GM21786 (cell line): Measurements from ENCODE around the gene FAM168A.
"Not testable (repeated sequence)": the region's sequence is repeated elsewhere in the genome, so short reads cannot be mapped to it uniquely, and the experiment has no call there.

Experiments used
- ATAC-seq: cut with Tn5 transposase; IDR thresholded peaks from one replicate; pipeline ENCODE4 v1.9.1; 2021; ENCODE audit not compliant: unreplicated experiment

The FAM168A gene

DNA sequence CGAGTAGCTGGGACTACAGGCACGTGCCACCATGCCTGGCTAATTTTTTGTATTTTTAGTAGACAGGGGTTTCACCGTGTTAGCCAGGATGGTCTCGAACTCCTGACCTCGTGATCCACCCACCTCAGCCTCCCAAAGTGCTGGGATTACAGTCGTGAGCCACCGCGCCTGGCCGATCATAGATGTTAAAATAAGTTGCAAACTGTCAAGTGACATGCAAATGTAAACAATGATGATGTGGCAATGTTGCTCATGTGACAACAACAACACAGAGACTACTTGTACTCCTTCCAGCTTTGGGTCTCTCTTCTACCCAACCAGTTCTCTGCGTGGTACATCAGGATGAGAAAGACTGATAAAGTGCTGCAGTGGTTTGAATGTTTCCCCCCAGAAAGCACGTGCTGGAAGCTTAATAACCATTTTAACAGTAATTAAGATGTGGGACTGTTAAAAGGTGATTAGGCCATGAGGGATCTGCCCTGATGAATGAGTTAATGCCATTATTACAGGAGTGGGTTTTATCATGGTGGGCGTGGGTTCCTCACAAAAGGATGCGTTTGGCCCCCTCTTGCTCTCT is 127.8 kb downstream of the FAM168A start:
- ATAC-seq = not testable (repeated sequence)

DNA sequence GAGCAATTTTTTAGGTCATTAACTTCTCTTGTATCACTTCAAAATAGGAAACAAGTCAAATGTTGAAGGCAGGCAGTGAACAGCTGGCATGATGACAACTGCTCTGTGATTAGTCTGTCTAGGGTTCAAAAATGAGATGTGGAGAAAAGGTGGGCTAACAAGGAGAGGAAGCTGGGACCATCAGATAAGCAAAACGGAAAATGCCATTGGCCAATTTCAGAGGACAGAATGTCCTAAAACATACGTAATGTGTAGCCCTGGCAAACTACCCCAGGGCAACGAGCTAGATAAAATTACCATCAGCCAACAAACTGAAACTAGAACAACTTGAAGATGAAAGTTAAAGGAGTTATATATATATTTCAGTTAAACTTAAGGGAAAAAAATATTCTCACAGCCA is 128.5 kb downstream of the FAM168A start:
- no peak for ATAC-seq

DNA sequence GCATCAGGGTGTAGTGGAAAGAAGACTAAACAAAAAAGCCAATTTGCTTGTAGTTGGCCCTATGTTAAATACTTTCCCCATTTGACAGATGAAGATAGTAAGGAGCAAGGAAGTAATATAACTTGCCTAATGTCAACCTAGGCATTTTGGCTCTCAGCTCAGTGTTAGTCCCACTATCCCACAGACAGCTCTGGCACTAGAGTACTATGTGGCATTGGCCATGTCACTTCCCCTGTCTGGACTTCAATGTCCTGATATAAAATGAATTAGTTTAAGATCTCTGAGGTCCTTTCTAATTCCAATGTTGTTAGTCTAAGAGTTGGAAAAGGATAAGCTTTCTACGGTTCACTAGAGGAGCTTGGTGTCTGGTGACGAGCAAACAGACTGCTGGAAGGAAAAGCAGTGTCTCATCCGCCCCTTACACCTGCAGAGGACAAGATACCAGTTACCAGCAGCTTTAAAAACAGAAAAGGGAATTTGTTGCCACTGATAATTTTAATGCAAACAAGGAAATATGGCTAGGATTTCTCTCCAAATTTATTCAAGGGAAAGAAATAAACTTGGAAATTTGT is 129.2 kb downstream of the FAM168A start:
- no peak for ATAC-seq

DNA sequence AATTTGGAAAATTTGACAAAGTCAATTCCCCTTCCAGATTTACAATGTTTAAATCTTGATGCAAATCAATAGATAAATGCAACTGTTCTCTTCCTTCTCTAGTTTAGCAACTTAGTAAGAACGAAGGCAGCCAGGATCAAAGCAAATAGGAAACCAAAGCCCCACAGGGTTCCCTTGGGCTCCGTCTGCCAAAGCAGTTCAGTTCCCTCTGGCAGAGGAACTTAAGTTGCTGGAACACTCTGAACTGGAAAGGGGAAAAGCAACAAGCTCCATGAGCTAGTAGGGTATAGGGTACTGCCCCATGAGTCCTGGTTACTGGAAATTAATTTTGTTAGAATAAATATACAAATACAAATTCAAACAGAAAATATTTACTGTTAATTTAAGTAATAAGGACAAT is 130.4 kb downstream of the FAM168A start:
- ATAC-seq = no peak

DNA sequence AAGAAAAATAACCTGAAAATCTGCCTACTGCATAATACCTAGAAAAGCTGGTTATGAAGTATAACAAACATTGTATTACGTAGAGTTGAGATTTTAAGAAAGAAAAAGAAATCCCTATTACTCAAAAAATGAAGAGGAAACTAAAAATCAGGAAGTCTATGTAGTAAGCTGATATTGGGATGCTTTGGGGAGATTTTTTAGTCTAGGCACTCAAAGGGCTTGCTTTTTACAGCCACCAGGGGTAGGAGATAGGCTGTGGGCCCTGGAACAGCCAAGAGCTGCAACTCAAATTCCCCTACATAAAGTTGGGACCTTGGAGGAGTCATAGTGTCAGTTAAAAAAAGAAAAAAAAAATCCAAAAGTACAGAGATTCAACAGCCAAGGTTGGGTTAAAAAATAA is 131.3 kb downstream of the FAM168A start:
- ATAC-seq = no peak

DNA sequence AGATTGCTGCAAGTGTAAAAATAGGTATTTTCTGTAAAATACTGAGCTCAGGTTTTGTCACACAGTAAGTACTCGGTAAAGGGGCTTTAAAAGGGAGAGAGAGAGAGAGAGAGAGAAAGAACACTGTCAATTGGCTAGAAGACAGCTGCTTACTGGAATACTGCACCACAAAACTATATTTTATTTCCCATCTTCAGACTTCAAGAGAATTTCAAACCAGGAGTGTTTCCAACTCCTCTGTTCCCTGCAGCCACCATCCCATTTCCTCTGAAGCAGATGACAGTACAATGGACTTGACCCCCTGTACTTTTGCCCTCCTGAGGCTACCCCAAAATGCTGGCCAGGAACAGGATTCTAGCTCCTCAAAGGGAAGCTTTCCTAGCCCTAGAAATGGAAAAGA is 132.0 kb downstream of the FAM168A start:
- ATAC-seq = no peak

DNA sequence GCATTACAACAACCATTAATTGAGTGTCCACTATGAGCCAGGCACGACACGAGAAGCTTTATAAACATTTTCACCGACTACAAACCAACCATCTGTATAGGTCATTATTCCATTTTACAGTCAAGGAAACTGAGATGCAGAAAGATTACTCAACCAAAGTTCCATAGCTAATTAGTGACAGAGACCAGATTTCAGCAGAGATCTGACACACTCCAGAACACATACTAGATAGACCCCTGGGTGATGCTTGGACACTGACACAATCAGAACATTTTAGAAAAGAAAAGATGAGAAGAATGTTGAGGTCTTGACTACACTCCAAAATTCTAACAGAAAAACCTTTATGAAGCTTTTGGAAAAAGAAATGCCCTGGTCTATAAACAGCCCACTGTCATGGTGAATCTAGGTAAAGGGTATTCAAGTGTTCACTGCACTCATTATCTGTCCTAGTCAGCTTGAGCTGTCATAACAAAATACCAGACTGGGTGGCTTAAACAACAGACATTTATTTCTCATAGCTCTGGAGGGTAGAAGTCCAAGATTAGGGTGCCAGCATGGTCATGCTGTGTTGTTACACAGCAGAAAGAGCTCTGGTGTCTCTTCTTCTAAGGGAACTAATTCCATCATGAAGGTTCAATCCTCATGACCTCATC is 132.8 kb downstream of the FAM168A start:
- ATAC-seq = no peak

DNA sequence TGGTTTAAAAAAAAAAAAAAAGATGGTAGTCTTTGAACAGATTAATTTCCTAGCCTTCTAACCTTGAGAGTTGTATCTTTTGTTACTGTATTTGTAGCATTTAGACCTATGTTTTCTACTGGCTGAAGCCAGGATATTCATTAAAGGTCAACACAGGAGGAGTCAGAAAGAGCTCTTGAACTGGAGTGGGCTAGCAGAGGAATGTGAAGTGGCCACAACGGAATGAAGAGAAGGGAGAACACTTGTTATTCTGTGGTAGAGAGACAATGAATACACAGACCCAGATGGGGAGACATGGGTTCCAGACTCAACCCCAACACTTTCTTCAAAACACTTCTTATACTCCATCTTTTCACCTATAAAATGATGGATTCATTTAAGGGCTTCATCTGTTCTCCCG is 133.6 kb downstream of the FAM168A start:
- no peak for ATAC-seq

DNA sequence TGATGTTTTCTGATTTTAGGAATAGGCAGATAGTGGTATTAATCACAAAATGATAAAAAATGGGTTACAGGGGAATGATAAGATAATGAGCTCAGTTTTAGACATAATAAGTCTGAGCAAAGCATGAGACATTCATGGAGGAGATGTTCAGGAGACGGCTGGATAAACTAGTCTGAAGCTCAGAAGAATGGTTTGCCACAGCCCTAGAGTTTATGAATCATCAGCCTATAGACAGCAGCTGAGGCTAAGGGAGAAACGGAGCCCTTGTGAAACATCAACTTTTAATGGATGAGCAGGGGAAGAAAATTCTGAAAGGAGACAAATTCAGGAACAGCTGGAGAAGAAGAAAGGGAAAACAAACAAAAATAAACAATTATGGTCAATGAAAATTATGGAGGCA is 134.6 kb downstream of the FAM168A start:
- ATAC-seq = no peak

DNA sequence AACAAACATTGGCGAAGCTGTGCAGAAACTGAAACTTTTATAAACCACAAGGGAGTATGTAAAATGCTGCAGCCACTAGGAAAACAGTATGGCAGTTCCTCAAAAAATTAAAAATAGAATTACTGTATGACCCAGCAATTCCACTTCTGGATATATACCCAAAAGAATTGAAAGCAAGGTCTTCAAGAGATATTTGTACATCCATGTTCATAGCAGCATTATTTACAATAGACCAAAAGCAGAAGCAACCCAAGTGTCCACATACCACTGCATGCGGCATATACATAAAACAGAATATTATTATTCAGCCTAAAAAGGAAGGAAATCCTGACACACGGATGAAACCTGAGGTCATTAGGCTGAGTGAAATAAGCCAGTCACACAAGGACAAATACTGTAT is 135.9 kb downstream of the FAM168A start:
- no peak for ATAC-seq

DNA sequence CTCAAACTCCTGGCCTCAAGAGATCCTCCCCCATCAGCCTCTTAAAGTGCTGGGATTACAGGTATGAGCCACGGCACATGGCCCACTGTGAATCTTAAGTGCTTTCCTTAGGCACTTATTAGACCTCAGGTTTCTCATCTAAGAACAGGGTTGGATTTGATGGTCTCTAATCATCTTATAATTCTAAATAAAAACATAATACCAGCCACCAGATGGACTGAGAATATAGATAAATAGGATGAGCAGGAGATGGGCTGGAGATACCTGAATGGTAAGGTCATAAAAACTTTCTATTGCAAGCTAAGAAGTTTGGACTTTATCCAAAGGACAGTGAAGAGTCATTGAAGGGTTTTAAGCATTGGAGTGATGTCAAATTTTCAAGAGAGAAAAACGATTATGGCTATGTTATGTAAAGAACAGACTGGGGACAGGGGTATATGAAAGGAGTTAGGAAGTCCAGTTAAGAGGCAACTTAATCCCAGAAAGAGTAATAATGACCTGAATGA is 136.5 kb downstream of the FAM168A start:
- ATAC-seq = no peak

DNA sequence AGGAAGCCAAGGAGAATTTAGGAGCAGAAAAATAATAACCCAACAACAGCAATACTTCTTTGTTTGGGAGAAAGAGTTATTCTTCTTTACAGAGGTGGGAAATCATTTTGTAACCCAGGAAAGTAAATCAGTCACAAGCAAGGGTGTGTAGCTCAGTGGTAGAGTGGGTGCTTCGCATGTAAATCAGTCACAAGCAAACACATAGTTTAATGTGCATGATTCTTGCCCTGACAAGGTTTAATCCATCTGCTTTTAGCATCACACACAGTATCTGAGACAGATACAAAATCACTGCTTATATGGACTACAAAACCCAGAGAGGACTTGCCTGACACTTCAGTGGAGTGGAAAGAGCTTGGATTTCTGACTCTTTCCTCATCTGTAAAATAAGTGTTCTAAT is 139.7 kb downstream of the FAM168A start:
- ATAC-seq = no peak

DNA sequence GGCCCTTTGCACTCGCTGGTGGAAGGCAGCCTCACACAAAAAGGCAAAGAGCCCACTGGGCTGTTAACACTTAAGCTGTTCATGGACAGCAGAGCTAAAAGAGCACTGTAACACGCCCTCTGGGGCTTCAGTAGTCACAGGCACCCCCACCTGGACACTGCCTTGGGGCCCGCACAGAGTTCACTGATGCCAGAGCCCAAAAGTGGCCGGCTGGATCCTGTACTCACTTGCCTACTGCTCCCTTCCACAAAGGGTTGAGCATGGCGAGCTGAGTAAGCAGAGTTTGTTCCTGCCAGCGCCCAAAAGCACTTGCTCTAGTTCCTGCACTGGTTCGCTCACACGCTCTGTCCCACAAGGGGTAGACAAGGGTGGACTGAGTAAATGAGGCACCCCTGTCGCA is 142.9 kb downstream of the FAM168A start:
- ATAC-seq = no peak

DNA sequence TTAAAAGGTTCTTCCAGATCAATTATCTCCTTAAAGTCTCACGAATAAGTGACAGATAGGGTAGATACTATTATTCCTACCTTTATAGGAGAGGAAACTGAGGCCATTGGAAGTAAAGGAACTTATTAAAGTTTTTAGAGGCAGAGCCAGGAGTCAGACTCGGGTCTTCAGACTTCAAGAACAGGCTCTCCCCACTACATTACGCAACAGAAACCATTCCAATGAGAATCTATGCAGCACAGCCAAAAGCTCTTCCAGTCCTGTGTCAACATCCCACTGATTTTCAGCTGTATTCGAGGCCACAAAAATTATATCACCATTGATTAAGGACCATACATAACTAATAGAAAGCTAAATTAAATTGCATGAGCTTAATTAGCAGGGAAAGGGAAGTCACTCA is 144.3 kb downstream of the FAM168A start:
- ATAC-seq = no peak

DNA sequence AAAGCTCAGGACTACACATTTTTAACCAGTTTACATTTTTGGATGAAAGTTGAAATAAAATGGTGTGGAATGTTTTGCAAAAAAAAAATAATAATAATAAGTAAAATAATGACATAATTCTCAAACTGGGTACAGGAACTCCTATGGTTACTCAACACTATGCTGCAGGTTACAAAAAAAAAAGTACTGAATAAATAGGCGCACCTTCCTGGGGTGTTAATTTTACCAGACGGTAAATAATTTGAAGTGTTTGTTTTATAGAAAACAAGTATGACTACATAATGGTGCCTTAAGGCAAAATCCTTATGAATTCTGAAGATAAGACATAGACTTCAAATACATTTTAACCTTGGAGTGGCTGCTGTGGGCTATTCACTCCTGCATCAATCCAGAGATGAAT is 145.2 kb downstream of the FAM168A start:
- ATAC-seq = no peak

DNA sequence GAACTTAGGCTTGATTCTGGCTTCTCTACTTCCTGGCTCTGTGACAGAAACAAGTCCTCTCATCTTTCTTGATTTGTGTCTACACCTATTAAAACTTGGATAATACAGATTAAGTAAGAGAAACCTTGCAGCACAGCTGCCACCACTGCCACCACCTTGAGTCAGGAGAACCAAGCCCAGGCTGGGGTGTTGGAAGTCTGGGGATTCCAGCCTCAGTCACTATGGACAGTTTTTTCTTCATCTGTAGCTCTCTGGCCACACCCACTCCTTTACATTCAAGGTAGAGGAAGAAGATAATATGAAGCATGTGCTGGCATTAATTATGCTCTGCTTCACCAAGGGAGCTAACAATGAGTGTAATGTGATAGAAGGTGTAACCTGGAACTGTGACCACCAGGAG is 146.0 kb downstream of the FAM168A start:
- no peak for ATAC-seq

DNA sequence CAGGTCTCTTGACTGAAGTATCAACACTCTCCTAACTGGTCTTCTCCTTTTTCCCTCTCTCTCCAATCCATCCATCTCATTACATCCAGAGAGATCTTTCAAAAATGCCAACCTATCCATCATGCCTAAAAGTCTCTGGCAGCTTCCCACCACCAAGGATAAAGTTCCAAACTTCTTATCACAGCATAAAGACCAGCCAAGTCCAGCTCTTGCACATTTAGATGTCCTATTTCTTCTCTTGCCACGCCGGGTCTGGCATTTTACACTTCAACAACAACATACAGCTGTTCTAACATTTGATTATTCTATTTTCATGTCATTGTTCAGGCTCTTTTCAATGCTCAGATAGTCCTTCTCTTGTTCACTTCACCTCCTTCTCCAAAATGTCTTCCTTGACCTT is 151.1 kb downstream of the FAM168A start:
- no peak for ATAC-seq

DNA sequence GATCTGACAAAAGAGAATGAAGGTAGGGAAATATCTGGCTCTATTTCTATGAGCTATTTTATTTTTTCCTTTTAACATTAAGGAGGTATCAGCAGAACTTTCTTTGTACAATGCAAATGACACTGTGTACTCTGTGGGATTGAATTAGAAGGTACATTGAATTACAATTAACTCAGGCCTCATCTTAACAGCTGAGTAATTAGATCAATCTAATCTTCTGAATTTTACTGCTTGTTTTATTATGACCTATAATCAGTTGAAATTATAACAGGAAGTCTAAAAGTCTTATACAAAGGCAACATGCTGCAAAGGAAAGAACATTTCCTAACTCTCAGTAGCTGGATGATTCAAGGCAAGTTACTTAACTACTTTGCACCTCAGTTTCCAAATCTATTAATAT is 151.9 kb downstream of the FAM168A start:
- no peak for ATAC-seq

DNA sequence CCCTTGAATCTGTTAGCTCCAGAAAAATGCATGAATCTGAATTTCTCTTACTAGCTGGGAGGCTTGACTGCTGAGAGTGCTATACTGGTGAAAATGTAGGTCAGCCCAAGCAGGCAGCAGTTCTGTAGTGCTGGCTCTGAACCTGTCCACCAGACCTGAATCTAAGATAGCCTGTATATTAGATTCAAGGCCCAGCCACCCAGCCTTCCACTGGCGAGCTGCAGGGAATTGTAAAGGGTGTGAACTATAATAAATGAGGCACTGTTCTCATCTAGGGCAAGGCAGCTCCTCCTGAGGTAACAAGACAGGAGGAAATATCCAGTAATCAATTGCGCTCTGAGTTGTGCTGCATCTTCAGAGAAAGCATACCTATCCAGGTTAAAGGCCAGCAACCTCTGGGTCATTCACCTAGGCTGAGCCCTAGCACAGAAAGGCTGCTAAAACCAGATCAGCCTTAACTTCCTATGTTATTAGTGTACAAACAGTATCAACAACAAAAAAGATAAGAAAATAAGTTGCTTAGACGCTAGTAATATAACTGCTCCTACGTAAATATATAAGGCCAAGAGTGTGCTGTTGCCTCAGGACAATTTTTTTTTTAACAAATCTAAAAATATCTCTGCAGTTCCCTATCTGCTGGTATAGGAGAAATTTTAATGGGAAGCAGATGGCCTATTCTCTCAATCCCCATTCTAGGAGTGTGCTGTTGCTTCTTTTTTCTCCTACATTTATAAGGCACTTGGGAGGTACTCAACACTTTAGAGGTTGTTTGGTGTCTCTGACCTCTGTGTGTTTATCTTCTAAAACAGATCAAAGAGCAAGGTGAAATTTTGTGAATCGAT is 158.7 kb downstream of the FAM168A start:
- no peak for ATAC-seq

DNA sequence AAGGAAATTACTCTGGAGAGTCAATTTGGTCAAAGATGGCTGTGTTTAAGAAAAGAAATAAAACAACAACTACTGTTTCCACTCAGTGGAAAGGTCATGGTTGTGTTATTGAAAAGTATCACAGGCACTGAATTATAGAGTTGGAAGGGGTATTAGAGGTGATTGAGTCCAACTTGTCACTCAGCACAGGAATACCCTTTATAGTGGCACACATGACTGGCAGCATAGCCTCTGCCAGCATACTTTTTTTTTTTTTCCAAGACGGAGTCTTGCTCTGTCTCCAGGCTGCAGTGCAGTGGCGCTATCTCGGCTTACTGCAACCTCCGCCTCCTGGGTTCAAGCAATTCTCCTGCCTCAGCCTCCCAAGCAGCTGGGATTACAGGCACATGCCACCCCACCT is 161.1 kb downstream of the FAM168A start:
- not testable (repeated sequence) for ATAC-seq

DNA sequence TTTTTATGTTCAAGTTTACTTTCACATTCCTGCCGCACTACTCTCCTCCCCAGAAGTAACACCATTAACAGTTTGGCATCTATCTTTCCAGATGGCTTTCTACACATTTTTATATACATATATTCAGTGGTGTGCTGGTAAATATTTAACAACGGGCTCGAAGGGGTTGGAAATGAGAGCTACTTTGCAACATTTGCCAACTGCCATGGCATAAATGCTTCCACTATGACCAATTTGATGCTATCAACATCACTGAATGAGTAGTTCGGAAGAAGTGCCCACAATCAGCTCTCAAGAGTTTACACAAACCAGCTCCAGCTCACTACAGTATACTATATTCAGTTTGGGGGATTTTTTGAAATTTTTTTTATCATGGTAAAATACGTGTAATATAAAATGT is 166.5 kb downstream of the FAM168A start:
- no peak for ATAC-seq

DNA sequence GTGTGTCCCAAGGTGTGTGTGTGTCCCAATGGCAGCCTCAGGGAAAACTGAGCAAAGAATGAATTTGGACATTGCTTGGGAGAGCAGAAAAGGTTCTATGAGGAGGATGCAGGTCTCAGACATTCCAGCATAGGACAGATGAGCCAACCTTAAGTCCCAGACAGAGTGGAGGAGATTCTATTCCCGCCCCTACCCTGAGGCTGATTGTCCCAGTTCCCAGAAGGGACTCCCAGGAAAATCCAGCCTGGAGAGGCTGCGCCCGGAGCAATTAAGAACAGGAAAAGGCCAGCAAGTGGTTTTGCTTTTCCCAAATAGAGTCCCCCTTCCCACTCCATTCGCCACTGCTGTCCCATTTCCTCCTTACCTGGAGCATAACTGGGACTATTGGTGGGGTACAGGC is 167.6 kb downstream of the FAM168A start:
- ATAC-seq = no peak
